Stomach (tissue), 9 donors: ENCODE results near the gene ABCC1. TPM values are rescaled to one million over a fixed set of nuclear protein-coding genes. Genes with fewer than 3 reads are reported as not detected.

Experiments used
- DNase-seq, 2 donors: peaks; one replicate each; pipeline versions ENCODE4 v3.0.0 to v3.0.0-alpha.2; 2013 to 2019
- H3K27ac ChIP-seq, 5 donors: fragments of 200-600 bp in 4 of 5; sonication (generic) in 4 of 5; one replicate each; pipeline ENCODE4 v1.5.1; 2013 to 2019; ENCODE audit warnings: mild to moderate bottlenecking in 1 of 5, moderate library complexity in 1 of 5
- H3K27me3 ChIP-seq, 3 donors: fragments of 200-600 bp; sonication (generic); one replicate each; pipeline ENCODE4 v1.5.1; 2017 to 2019; ENCODE audit warnings: mixed run types in 1 of 3
- H3K36me3 ChIP-seq, 4 donors: fragments of 200-600 bp; sonication (generic); 1 replicate in 3 of 4; 2 replicates in 1 of 4; pipeline ENCODE4 v1.5.1; 2016 to 2019
- H3K4me1 ChIP-seq, 4 donors: fragments of 200-600 bp; sonication (generic); one replicate each; pipeline ENCODE4 v1.5.1; 2016 to 2019
- H3K4me3 ChIP-seq, 4 donors: fragments of 200-600 bp; sonication (generic) in 3 of 4; one replicate each; pipeline ENCODE4 v1.5.1; 2016 to 2019; ENCODE audit warnings: mild to moderate bottlenecking in 1 of 4
- H3K9me3 ChIP-seq, 4 donors: fragments of 200-600 bp; sonication (generic); one replicate each; pipeline ENCODE4 v1.5.1; 2016 to 2019
- CTCF ChIP-seq, 7 experiments: fragments of 450-650 bp in 4 of 7; fragments of 200-600 bp in 3 of 7; sonication (generic) in 3 of 7; IDR thresholded peaks; one replicate each; pipeline ENCODE4 v1.5.1; 2016 to 2019; ENCODE audit warnings: antibody characterized with exemption in 7 of 7, control low read depth in 2 of 7, mild to moderate bottlenecking in 1 of 7
- EP300 ChIP-seq: sonication (generic); formaldehyde crosslinking; IDR thresholded peaks from one replicate; pipeline ENCODE4 v1.6.1; 2017; ENCODE audit warnings: antibody characterized with exemption
- POLR2A ChIP-seq, 4 donors: fragments of 450-650 bp; IDR thresholded peaks; one replicate each; pipeline ENCODE4 v1.6.1; 2016; ENCODE audit warnings: antibody characterized with exemption in 4 of 4, control low read depth in 2 of 4, mild to moderate bottlenecking in 1 of 4, moderate library complexity in 1 of 4
- POLR2AphosphoS5 ChIP-seq, 3 donors: sonication (generic); formaldehyde crosslinking; IDR thresholded peaks; one replicate each; pipeline ENCODE4 v1.6.1; 2016; ENCODE audit warnings: antibody characterized with exemption in 3 of 3
- WGBS, 5 donors: extraction: QIAGEN DNeasy Blood & Tissue Kit in 3 of 5; methylation state at CpG; one replicate each; pipeline versions ENCODE4 v1.1.5 to v1.1.7; 2013 to 2018; 5-methylcytosine and 5-hydroxymethylcytosine counted together
- intact Hi-C: fragments of 100-400 bp; cut with DNase I; formaldehyde crosslinking; loops from one replicate; pipeline ENCODE4 v1.15.1; 2023; ENCODE audit warnings: low total_unique reads
- polyA plus RNA-seq, 3 donors: library from polyadenylated mRNA; stranded (reverse); fragments of 200-250 nt; gene quantifications; one replicate each; pipeline ENCODE4 v1.2.3, GENCODE V29; 2013
- total RNA-seq, 5 donors: library from RNA; depleted of rRNA; stranded (reverse); fragments of >200 nt; gene quantifications; one replicate each; pipeline versions ENCODE4 v1.1.0 to v1.2.3, GENCODE V29; 2014 to 2016
- donor health status: healthy with polysubstance abuse.
- donor health status: Bipolar disorder and iron deficiency.
- donor health status: healthy.

ABCC1 gene
- total and polyA plus RNA-seq, 8 donors, result 2.3 to 105 (median 24.9) TPM

DNA sequence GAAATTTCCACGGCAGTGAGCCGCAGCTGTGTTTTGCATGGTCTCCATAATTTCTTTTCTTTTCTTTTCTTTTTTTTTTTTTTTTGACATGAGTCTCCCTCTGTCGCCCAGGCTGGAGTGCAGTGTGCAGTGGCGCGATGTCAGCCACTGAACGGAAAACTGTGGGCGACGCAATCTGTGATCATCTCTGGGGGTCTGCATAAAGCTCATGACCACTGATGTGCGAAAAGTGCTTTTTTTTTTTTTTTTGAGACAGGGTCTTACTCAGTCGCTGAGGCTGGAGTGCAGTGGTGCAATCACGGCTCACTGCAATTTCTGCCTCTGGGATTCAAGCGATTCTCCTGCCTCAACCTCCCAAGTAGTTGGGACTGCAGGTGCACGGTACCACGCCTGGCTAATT, 156.2 kb downstream of the ABCC1 start:
- TF ChIP-seq POLR2A (IDR thresholded peaks at IDR 0.05) (no peak), POLR2AphosphoS5 (IDR thresholded peaks at IDR 0.05) (no peak), CTCF (IDR thresholded peaks at IDR 0.05) (no peak), EP300 (no peak)
- intact Hi-C loops, result no loop called here
- H3K9me3 ChIP-seq, result no peaks in the 10 kb centered on the region

GRCh38 chr16:16106466-16106865, 157.1 kb downstream of the ABCC1 start:
- Histone ChIP-seq H3K27me3 (no peaks in the 10 kb centered on the region), H3K9me3 (no peaks in the 10 kb centered on the region), H3K36me3 (peaks cover 37 to 99% (median 95%) of the 10 kb centered on the region in 4 donors), H3K27ac (no peak overlapping the region), H3K4me3 (no peak overlapping the region), H3K4me1 (peaks cover 0 to 18% (median 0%) of the 10 kb centered on the region in 4 donors)
- DNase-seq, result no peak
- no peak for TF ChIP-seq CTCF (IDR thresholded peaks at IDR 0.05)
- intact Hi-C loops, result no loop called here
- WGBS, 5 donors, result 81 to 92% (median 90%) methylated on average over 5 to 6 of the region's 6 CpGs

More for the DNA sequence above, 156.2 kb downstream of the ABCC1 start:
- DNase-seq, result no peak
- 84 to 94% (median 87%) methylated on average over 14 of the region's 14 CpGs for WGBS, 5 donors
- Histone ChIP-seq H3K27ac (no peak overlapping the region), H3K4me1 (peaks cover 0 to 20% (median 2%) of the 10 kb centered on the region in 4 donors), H3K36me3 (peaks cover 33 to 97% (median 89%) of the 10 kb centered on the region in 4 donors), H3K4me3 (no peak overlapping the region), H3K27me3 (no peaks in the 10 kb centered on the region)

- intact Hi-C loops, result no loop called here
- H3K36me3 ChIP-seq, result peaks cover 50 to 99% (median 97%) of the 10 kb centered on the region in 4 donors
- H3K4me1 ChIP-seq, result peaks cover 0 to 5% (median 0%) of the 10 kb centered on the region in 4 donors
- DNase-seq, result no peak
- H3K4me3 ChIP-seq, result no peak overlapping the region
- no peaks in the 10 kb centered on the region for H3K27me3 ChIP-seq
- peak overlapping the region in 1 of 5 donors; percentile 1 for H3K27ac ChIP-seq
- WGBS, 5 donors, result 79 to 92% (median 83%) methylated on average over 6 of the region's 6 CpGs
- no peaks in the 10 kb centered on the region for H3K9me3 ChIP-seq
- TF ChIP-seq CTCF (IDR thresholded peaks at IDR 0.05), result no peak
- TF ChIP-seq POLR2A (IDR thresholded peaks at IDR 0.05), result no peak
- no peak for TF ChIP-seq EP300
- TF ChIP-seq POLR2AphosphoS5 (IDR thresholded peaks at IDR 0.05), result no peak
These were observed 158.4 kb downstream of the ABCC1 start for GRCh38 chr16:16107839-16108238.

- H3K27ac ChIP-seq, result peak overlapping the region in 2 of 5 donors; percentile 9 to 41
- TF ChIP-seq CTCF (IDR thresholded peaks at IDR 0.05), result no peak
- no peak for TF ChIP-seq POLR2AphosphoS5 (IDR thresholded peaks at IDR 0.05)
- TF ChIP-seq EP300, result no peak
- TF ChIP-seq POLR2A (IDR thresholded peaks at IDR 0.05), result no peak
- H3K9me3 ChIP-seq, result no peaks in the 10 kb centered on the region
- no peak overlapping the region for H3K4me3 ChIP-seq
- intact Hi-C loops, result no loop called here
- peaks cover 52 to 99% (median 97%) of the 10 kb centered on the region in 4 donors for H3K36me3 ChIP-seq
- H3K27me3 ChIP-seq, result no peaks in the 10 kb centered on the region
- 79 to 93% (median 90%) methylated on average over 6 of the region's 6 CpGs for WGBS, 5 donors
- peaks cover 0 to 5% (median 0%) of the 10 kb centered on the region in 4 donors for H3K4me1 ChIP-seq
- no peak for DNase-seq
These were observed 159.3 kb downstream of the ABCC1 start for GRCh38 chr16:16108759-16109158.
